ENCODE results near the gene SRSF9. TPM values are rescaled to one million over a fixed set of nuclear protein-coding genes. Genes with fewer than 3 reads are reported as not detected.

The SRSF9 gene
- total RNA-seq, 1 experiment from 2014 or later: 302 TPM

GRCh38 chr12:120495731-120496412 is 26.3 kb upstream of the SRSF9 start, which contains the start of gene DYNLL1:
Gene DYNLL1 (plus strand): TSS chr12:120496113. CDS start chr12:120496422, 309 bp downstream.
- Mint-ChIP-seq H3K9me3 (no peaks in the 10 kb centered on the region), H3K4me1 (peaks cover 26 to 30% of the 10 kb centered on the region in 2 experiments), H3K4me3 (peak within 1 kb of the TSS; percentile 97 to 99), H3K27ac (peak within 1 kb of the TSS; percentile 96), H3K27me3 (ENCODE audit: low read depth) (no peaks in the 10 kb centered on the region), H3K36me3 (ENCODE audit: insufficient read depth in 1 of 3, low read depth in 3 of 3) (peaks cover 20 to 48% (median 39%) of the 10 kb centered on the region in 3 experiments; a peak in 6 of 7 replicates)
- Histone ChIP-seq H3K9me3 (ENCODE audit: control insufficient read depth, low read depth, low read length) (no peaks in the 10 kb centered on the region), H3K4me2 (ENCODE audit: insufficient read depth, insufficient read length, low read length) (peak within 1 kb of the TSS; percentile 100), H2BK20ac (ENCODE audit: low read depth, low read length, poor library complexity, severe bottlenecking) (no peak within 1 kb of the TSS), H2BK15ac (ENCODE audit: low read depth, low read length) (no peak within 1 kb of the TSS), H2BK5ac (ENCODE audit: insufficient read length, low read length) (no peak within 1 kb of the TSS), H2BK12ac (ENCODE audit: insufficient read length, low read depth, low read length) (no peak within 1 kb of the TSS), H3K27me3 (ENCODE audit: insufficient read depth, low read length) (no peaks in the 10 kb centered on the region), H4K5ac (ENCODE audit: insufficient read length, low read depth, low read length) (no peak within 1 kb of the TSS), H2AK5ac (ENCODE audit: insufficient read length, low read length) (no peak within 1 kb of the TSS), H2BK120ac (ENCODE audit: low read depth, low read length, poor library complexity, severe bottlenecking) (no peak within 1 kb of the TSS), H3K79me2 (ENCODE audit: insufficient read depth, low read length) (peaks cover 10% of the 10 kb centered on the region; the same call in 1 of the 2 replicates), H3K27ac (ENCODE audit: insufficient read length, low read depth, low read length) (no peak within 1 kb of the TSS), H3K9ac (ENCODE audit: extremely low read depth, insufficient read length, low read length) (peak within 1 kb of the TSS; percentile 72), H3K23me2 (ENCODE audit: insufficient read length, low read depth, low read length, poor library complexity, severe bottlenecking) (peaks cover 14% of the 10 kb centered on the region), H3K79me1 (ENCODE audit: insufficient read depth, low read depth, low read length, poor library complexity, severe bottlenecking) (peaks cover 3% of the 10 kb centered on the region), H3T11ph (ENCODE audit: low read length) (no peak within 1 kb of the TSS), H4K20me1 (ENCODE audit: control insufficient read depth, insufficient read depth, insufficient read length) (no peaks in the 10 kb centered on the region), H3K23ac (ENCODE audit: insufficient read length, low read depth, low read length) (no peak within 1 kb of the TSS), H3K4ac (ENCODE audit: low read depth, low read length) (no peak within 1 kb of the TSS), H3K56ac (ENCODE audit: insufficient read length, low read depth, low read length) (no peak within 1 kb of the TSS), H2AFZ (ENCODE audit: low read length) (peak within 1 kb of the TSS; percentile 19), H3K4me1 (ENCODE audit: insufficient read depth, low read length) (no peaks in the 10 kb centered on the region; the same call in 1 of the 2 replicates), H3K18ac (ENCODE audit: insufficient read length, low read depth, low read length) (no peak within 1 kb of the TSS), H3K14ac (ENCODE audit: insufficient read depth, low read length) (peak within 1 kb of the TSS; percentile 51), H4K91ac (ENCODE audit: insufficient read length, low read depth, low read length) (no peak within 1 kb of the TSS), H4K8ac (replicated peaks; ENCODE audit: insufficient read length, low read depth, low read length) (no peak within 1 kb of the TSS)
- peak; percentile 99 for DNase-seq
- no peak for TF ChIP-seq CTCF (conservative IDR thresholded peaks at IDR 0.05)
- WGBS (ENCODE audit: extremely low coverage, insufficient read length, low lambda C conversion rate): no CpG with 5 or more reads among the region's 53 CpGs

All from H9 (cell line).